Mesendoderm (in vitro differentiated cells): Measurements from ENCODE around the gene TRIM28.
A peak's percentile ranks its signal among the peaks of the same experiment; 100 is the strongest.

Experiments
- DNase-seq: peaks from one replicate; pipeline ENCODE4 v3.0.0; 2013
- H2AK5ac ChIP-seq: 2 replicates; pipeline ENCODE4 v1.6.1; 2013; ENCODE audit warnings: low read length, inconsistent platforms
- H2BK120ac ChIP-seq: 2 replicates; pipeline ENCODE4 v1.6.1; 2013; ENCODE audit warnings: low read depth, mild to moderate bottlenecking, low read length, moderate library complexity, mixed read lengths
- H2BK15ac ChIP-seq: replicated peaks from 2 replicates; pipeline ENCODE4 v1.6.1; 2013; ENCODE audit warnings: low read depth, mild to moderate bottlenecking, moderate library complexity
- H2BK5ac ChIP-seq: 2 replicates; pipeline ENCODE4 v1.6.1; 2013; ENCODE audit warnings: low read length, inconsistent platforms
- H3K18ac ChIP-seq: 2 replicates; pipeline ENCODE4 v1.6.1; 2013; ENCODE audit warnings: mild to moderate bottlenecking, low read length, mixed read lengths
- H3K23ac ChIP-seq: one replicate; pipeline ENCODE4 v1.6.1; 2013; ENCODE audit warnings: low read length
- H3K27ac ChIP-seq: 2 replicates; pipeline ENCODE4 v1.5.1; 2013; ENCODE audit warnings: low read depth, mild to moderate bottlenecking, inconsistent platforms, low read length, moderate library complexity
- H3K27me3 ChIP-seq: 2 replicates; pipeline ENCODE4 v1.6.1; 2013; ENCODE audit warnings: low read length, control low read depth, mild to moderate bottlenecking, inconsistent platforms; ENCODE audit not compliant: insufficient read depth, poor library complexity
- H3K36me3 ChIP-seq: 2 replicates; pipeline ENCODE4 v1.6.1; 2013; ENCODE audit warnings: low read length, inconsistent platforms; ENCODE audit not compliant: control insufficient read depth, insufficient read depth
- H3K4ac ChIP-seq: one replicate; pipeline ENCODE4 v1.6.1; 2013; ENCODE audit warnings: low read depth, mild to moderate bottlenecking, low read length, moderate library complexity
- H3K4me1 ChIP-seq: 2 replicates; pipeline ENCODE4 v1.6.1; 2013; ENCODE audit warnings: low read depth, low read length, inconsistent platforms; ENCODE audit not compliant: control insufficient read depth
- H3K4me2 ChIP-seq: 2 replicates; pipeline ENCODE4 v1.6.1; 2013; ENCODE audit warnings: low read length
- H3K4me3 ChIP-seq: 2 replicates; pipeline ENCODE4 v1.5.1; 2013; ENCODE audit warnings: mild to moderate bottlenecking, low read length
- H3K56ac ChIP-seq: one replicate; pipeline ENCODE4 v1.6.1; 2013; ENCODE audit warnings: low read length
- H3K79me1 ChIP-seq: 2 replicates; pipeline ENCODE4 v1.6.1; 2013; ENCODE audit warnings: low read length, inconsistent platforms
- H3K79me2 ChIP-seq: 2 replicates; pipeline ENCODE4 v1.6.1; 2013; ENCODE audit warnings: mild to moderate bottlenecking, low read length; ENCODE audit not compliant: control insufficient read depth, insufficient read depth
- H3K9ac ChIP-seq: 2 replicates; pipeline ENCODE4 v1.6.1; 2013; ENCODE audit warnings: low read length, inconsistent platforms
- H4K5ac ChIP-seq: one replicate; pipeline ENCODE4 v1.6.1; 2013; ENCODE audit warnings: low read length
- H4K8ac ChIP-seq: one replicate; pipeline ENCODE4 v1.6.1; 2013; ENCODE audit warnings: low read depth, mild to moderate bottlenecking, control low read depth, low read length, moderate library complexity
- WGBS: extraction: QIAGEN DNeasy Blood & Tissue Kit; methylation state at CpG from one replicate; pipeline ENCODE4 v1.1.7; 2013; ENCODE audit warnings: low lambda C conversion rate, missing lambda C conversion rate; ENCODE audit not compliant: insufficient coverage; ENCODE audit errors: extremely low coverage; 5-methylcytosine and 5-hydroxymethylcytosine counted together

Gene TRIM28

DNA sequence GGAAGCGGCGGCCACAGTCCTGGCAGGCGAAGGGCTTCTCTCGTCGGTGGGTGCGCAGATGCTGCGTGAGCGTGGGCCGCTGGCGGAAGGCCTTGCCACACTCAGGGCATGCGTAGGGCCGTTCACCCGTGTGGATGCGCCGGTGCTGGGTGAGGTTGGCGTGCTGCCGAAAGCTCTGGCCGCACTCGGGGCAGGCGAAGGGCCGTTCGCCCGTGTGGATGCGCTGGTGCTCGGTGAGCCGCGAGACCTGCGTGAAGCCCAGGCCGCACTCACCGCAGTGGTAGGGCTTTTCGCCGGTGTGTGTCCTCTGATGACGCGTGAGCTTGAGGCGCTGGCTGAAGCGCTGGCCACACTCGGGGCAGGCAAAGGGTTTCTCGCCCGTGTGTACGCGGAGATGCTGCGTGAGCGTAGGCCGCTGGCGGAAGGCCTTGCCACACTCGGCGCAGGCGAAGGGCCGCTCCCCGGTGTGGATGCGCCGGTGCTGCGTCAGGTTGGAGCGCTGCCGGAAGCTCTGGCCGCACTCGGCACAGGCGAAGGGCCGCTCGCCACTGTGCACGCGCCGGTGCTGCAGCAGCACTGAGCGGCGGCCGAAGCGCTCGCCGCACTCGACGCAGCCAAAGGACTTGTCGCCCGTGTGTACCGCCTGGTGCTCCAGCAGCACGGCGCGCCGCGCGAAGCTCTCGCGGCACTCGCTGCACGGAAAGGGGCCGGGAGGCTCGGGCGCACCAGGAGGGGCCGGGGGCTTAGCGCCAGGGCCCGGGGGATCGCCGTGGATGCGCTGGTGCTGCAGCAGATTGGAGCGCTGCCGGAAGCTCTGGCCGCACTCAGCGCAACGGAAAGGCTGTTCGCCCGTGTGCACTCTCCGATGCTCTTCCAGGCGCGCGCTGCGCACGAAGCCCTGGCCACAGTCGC is 18.5 kb downstream of the TRIM28 start:
- no CpG with 5 or more reads among the region's 107 CpGs for whole genome bisulfite sequencing
- H3K4me2 ChIP-seq, result peak overlapping the region; percentile 46
- no peaks in the 10 kb centered on the region for H3K79me1 ChIP-seq
- H3K56ac ChIP-seq, result peak overlapping the region; percentile 83
- no peak overlapping the region for H3K4me3 ChIP-seq
- H3K4ac ChIP-seq, result no peak overlapping the region
- H3K23ac ChIP-seq, result peak overlapping the region; percentile 80
- H3K79me2 ChIP-seq, result peaks cover 8% of the 10 kb centered on the region
- no peak overlapping the region for H3K18ac ChIP-seq
- H3K27me3 ChIP-seq, result no peaks in the 10 kb centered on the region
- no peak overlapping the region for H4K5ac ChIP-seq
- peak overlapping the region; percentile 59 for H3K9ac ChIP-seq
- no peak overlapping the region for H4K8ac ChIP-seq
- no peak overlapping the region for H2AK5ac ChIP-seq
- no peak for DNase-seq
- peaks cover 3% of the 10 kb centered on the region for H3K36me3 ChIP-seq
- no peak overlapping the region for H2BK120ac ChIP-seq
- peaks cover 3% of the 10 kb centered on the region for H3K4me1 ChIP-seq
- H2BK15ac ChIP-seq, result no peak overlapping the region
- H3K27ac ChIP-seq, result no peak overlapping the region
- H2BK5ac ChIP-seq, result no peak overlapping the region

DNA sequence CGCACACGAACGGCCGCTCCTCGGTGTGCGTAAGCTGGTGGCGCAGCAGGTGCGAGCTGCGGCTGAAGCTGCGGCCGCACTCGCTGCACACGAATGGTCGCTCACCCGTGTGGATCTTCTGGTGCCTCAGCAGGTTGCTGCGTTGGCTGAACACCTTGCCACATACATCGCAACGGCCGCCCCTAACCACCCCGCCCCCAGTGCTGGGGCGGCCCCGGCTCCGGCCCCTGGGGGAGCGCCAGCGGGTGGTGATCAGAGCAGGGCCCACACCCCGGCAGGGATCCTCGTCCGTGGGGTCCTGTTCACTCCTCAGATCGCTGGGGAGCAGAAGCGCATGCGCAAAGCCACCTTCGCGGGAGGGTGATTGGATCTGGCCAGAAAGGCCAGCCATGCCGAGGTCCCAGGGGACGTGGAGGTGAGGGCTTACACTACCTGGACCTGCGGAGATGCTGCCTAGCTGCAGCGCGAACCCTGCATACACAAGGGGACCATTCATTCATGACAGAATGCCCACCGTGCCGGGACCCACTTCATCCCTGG is 19.2 kb downstream of the TRIM28 start:
- WGBS, result no CpG with 5 or more reads among the region's 40 CpGs
- DNase-seq, result no peak
- Histone ChIP-seq H2AK5ac (no peak overlapping the region), H3K4me2 (peak overlapping the region; percentile 46), H3K56ac (peak overlapping the region; percentile 83), H3K27me3 (no peaks in the 10 kb centered on the region), H3K18ac (no peak overlapping the region), H2BK15ac (no peak overlapping the region), H3K4ac (no peak overlapping the region), H3K79me1 (no peaks in the 10 kb centered on the region), H3K4me3 (no peak overlapping the region), H3K27ac (no peak overlapping the region), H3K4me1 (peaks cover 3% of the 10 kb centered on the region), H2BK120ac (no peak overlapping the region), H4K8ac (no peak overlapping the region), H3K36me3 (peaks cover 3% of the 10 kb centered on the region), H3K23ac (no peak overlapping the region), H4K5ac (no peak overlapping the region), H3K79me2 (peaks cover under 1% of the 10 kb centered on the region), H2BK5ac (no peak overlapping the region), H3K9ac (peak overlapping the region; percentile 59)

DNA sequence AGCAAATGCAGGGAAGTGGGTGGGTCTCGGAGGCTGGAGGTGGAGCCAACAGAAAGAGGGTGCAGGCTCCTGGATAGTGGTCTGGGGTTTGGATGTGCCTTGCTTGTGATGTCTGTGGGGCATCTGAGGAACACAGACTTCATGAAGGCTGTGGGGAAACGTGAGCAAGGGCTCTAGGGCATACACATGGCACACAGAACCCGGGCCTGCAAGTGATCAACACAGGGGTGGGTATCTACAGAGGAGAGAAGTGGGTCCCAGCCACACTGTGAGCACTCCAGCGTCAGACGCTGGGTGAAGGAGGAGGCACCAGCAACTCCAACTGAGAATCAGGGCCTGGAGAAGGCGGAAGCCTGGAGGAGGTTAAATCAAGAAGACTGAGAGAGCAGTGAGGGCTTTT is 20.0 kb downstream of the TRIM28 start:
- no peak for DNase-seq
- no peak overlapping the region for H3K18ac ChIP-seq
- H4K5ac ChIP-seq, result no peak overlapping the region
- H3K23ac ChIP-seq, result no peak overlapping the region
- H3K27ac ChIP-seq, result no peak overlapping the region
- H3K4me3 ChIP-seq, result no peak overlapping the region
- H3K4ac ChIP-seq, result no peak overlapping the region
- H3K27me3 ChIP-seq, result no peaks in the 10 kb centered on the region
- H3K4me2 ChIP-seq, result no peak overlapping the region
- H3K36me3 ChIP-seq, result peaks cover 5% of the 10 kb centered on the region
- H2AK5ac ChIP-seq, result no peak overlapping the region
- no peaks in the 10 kb centered on the region for H3K79me1 ChIP-seq
- peaks cover 3% of the 10 kb centered on the region for H3K4me1 ChIP-seq
- H4K8ac ChIP-seq, result no peak overlapping the region
- no peaks in the 10 kb centered on the region for H3K79me2 ChIP-seq
- H2BK120ac ChIP-seq, result no peak overlapping the region
- no peak overlapping the region for H3K9ac ChIP-seq
- WGBS, result no CpG with 5 or more reads among the region's 6 CpGs
- no peak overlapping the region for H2BK15ac ChIP-seq
- no peak overlapping the region for H2BK5ac ChIP-seq
- no peak overlapping the region for H3K56ac ChIP-seq

DNA sequence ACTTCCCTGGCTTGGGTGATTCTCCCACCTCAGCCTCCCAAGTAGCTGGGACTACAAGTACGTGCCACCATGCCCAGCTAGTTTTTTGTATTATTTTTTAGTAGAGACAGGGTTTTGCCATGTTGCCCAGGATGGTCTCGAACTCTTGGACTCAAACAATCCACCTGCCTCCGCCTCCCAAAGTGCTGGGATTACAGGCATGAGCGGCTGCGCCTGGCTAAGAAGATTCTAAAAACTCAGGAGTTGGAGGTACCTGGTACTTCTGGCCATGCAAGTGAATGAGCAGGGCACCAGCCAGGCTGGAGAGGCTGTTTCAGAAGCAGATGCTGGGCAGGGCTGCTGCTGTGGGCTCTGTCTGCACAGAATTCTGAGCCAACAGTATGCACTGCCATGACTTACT is 23.1 kb downstream of the TRIM28 start:
- H3K9ac ChIP-seq, result no peak overlapping the region
- no peak overlapping the region for H3K4ac ChIP-seq
- no peak overlapping the region for H3K4me3 ChIP-seq
- H3K27me3 ChIP-seq, result no peaks in the 10 kb centered on the region
- no peak overlapping the region for H4K5ac ChIP-seq
- no peak overlapping the region for H2AK5ac ChIP-seq
- no peak overlapping the region for H3K18ac ChIP-seq
- no peak overlapping the region for H4K8ac ChIP-seq
- no peaks in the 10 kb centered on the region for H3K79me2 ChIP-seq
- no peak overlapping the region for H3K23ac ChIP-seq
- H3K56ac ChIP-seq, result no peak overlapping the region
- no peak overlapping the region for H2BK120ac ChIP-seq
- no peak for DNase-seq
- WGBS, result no CpG with 5 or more reads among the region's 5 CpGs
- no peak overlapping the region for H3K4me2 ChIP-seq
- no peak overlapping the region for H2BK15ac ChIP-seq
- H3K4me1 ChIP-seq, result no peaks in the 10 kb centered on the region
- no peak overlapping the region for H3K27ac ChIP-seq
- H3K79me1 ChIP-seq, result no peaks in the 10 kb centered on the region
- H2BK5ac ChIP-seq, result no peak overlapping the region
- H3K36me3 ChIP-seq, result peaks cover 6% of the 10 kb centered on the region

DNA sequence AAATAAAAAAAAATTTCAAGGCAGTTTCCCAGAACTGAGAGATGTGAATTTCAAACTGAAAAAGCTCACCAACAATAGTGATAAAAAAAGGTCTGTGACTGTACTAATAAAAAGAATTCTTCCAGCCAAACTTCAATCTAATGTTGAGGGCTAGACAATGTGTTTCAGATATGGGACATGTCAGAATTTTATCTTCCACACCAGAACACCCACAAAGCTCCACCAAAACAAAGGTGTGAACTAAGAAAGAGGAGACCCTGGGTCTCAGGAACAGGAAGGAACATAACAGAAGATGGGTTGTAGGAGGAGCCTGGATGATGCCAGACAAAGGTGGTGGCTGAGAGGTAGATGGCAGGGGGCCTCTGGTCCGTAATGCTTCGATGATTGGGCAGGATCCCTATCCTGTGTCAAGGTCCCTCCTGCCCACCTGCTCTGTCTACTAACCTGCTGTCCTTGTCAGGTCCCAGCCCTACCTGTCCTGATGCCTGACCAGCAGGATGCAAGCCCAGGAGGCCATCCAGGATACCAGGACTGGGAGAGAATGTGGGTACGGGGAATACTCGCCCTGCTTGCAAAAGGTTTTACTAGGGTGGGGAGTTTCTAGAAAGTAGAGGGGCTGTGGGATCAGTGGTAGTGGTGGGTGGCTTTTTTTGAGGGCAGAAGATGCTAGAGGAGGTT is 24.7 kb downstream of the TRIM28 start:
- DNase-seq, result no peak
- Histone ChIP-seq H3K79me1 (no peaks in the 10 kb centered on the region), H3K4me2 (no peak overlapping the region), H3K27me3 (no peaks in the 10 kb centered on the region), H3K36me3 (peaks cover 6% of the 10 kb centered on the region), H2AK5ac (no peak overlapping the region), H3K4ac (no peak overlapping the region), H3K4me3 (no peak overlapping the region), H3K23ac (no peak overlapping the region), H4K8ac (no peak overlapping the region), H3K18ac (no peak overlapping the region), H3K9ac (no peak overlapping the region), H3K56ac (no peak overlapping the region), H3K79me2 (no peaks in the 10 kb centered on the region), H2BK120ac (no peak overlapping the region), H3K4me1 (no peaks in the 10 kb centered on the region), H2BK15ac (no peak overlapping the region), H2BK5ac (no peak overlapping the region), H3K27ac (no peak overlapping the region), H4K5ac (no peak overlapping the region)
- no CpG with 5 or more reads among the region's 4 CpGs for WGBS
